ENCODE results near the gene C1orf56.
"Not testable (repeated sequence)": the region's sequence is repeated elsewhere in the genome, so short reads cannot be mapped to it uniquely, and the experiment has no call there.

C1orf56 gene

DNA sequence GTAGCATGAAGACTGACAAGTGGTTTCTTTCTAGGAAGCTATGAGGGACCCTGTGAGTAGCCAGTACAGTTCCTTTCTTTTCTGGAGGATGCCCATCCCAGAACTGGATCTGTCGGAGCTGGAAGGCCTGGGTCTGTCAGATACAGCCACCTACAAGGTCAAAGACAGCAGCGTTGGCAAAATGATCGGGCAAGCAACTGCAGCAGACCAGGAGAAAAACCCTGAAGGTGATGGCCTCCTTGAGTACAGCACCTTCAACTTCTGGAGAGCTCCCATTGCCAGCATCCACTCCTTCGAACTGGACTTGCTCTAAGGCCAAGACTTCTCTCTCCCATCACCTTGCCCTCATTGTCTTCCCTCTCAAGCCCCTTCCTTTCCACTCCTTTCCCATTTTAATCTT, 19.6 kb downstream of the C1orf56 start:
- peaks cover 11% of the 10 kb centered on the region for H3K36me3 ChIP-seq (ENCODE audit: control insufficient read depth, low read depth, low read length)
- no peaks in the 10 kb centered on the region for H3K27me3 ChIP-seq (ENCODE audit: control insufficient read depth, insufficient read depth, low read length)
- H3K9ac ChIP-seq (ENCODE audit: low read length), result no peak overlapping the region
- peaks cover 3% of the 10 kb centered on the region for H3K4me1 ChIP-seq (ENCODE audit: control insufficient read depth, low read depth, low read length)
- H3K27ac ChIP-seq (ENCODE audit: low read length), result no peak overlapping the region
- no peak overlapping the region for H3K4me3 ChIP-seq (ENCODE audit: low read length)
- no peaks in the 10 kb centered on the region for H3K9me3 ChIP-seq (ENCODE audit: control insufficient read depth, low read depth, low read length)

DNA sequence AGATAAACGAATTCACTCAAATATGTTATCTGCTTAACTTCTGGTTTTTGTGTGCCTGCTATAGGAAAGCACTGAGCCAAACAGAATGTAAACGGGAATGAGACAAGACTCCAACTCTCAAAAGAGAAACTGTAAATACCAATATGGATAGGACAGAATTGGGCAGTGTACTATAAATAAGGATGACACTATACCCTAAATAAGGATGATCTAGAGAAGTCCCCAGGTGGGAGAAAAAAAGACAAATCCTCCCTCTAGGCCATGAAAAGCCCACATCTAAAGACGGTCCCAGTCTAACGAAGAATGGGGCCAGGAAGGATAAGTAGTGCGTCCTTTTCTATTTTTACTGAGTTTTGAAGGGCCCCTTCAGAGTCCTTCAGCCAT, 21.5 kb downstream of the C1orf56 start:
- Histone ChIP-seq H3K4me1 (ENCODE audit: control insufficient read depth, low read depth, low read length) (no peaks in the 10 kb centered on the region), H3K27ac (ENCODE audit: low read length) (no peak overlapping the region), H3K9me3 (ENCODE audit: control insufficient read depth, low read depth, low read length) (no peaks in the 10 kb centered on the region), H3K27me3 (ENCODE audit: control insufficient read depth, insufficient read depth, low read length) (no peaks in the 10 kb centered on the region), H3K4me3 (ENCODE audit: low read length) (no peak overlapping the region), H3K9ac (ENCODE audit: low read length) (no peak overlapping the region), H3K36me3 (ENCODE audit: control insufficient read depth, low read depth, low read length) (peaks cover 11% of the 10 kb centered on the region)

DNA sequence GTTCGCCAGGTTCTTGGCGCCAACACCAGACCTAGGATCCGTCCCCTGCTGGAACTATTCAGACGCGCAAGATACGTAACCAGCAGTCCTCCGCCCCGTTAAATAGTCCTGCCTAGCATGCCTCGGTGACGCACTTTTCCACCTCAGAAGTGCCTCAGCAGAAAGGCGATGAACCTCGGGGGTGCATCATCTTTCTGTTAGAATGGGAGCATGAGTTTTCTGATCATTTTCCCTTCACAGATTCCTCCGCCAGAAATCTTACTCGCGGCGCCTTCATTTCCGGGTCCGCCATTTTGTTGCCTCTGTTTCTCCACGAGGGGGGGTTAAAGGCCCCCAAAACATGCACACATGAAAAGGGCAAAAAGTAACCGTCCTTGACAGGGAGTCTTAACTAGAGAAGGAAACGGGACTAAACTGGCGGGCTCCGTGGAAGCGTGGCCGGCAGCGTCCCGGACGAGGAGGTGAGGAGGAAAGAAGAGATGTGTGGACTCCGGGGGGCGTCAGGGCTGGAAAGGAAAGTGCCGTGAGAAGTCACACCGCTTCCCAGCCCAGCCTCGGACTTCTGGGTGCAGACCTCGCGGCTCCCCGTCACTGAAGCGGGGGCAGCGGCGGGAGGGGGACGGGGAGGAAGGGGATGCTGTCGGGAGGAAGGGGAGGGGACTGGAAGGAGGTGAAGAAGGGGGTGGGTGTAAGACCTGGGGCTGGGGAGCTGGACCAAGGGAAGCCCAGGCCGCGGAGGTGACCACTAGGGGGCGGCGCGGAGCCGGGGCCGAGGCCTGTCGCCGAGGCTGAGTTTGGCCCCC, 23.1 kb downstream of the C1orf56 start, which contains the start of gene GABPB2:
Gene GABPB2 (plus strand): TSS at position 288 of the 803 bp plus-strand sequence. CDS start 17,429 bp downstream, outside the sequence.
- Histone ChIP-seq H3K4me1 (ENCODE audit: control insufficient read depth, low read depth, low read length) (no peaks in the 10 kb centered on the region), H3K9me3 (ENCODE audit: control insufficient read depth, low read depth, low read length) (no peaks in the 10 kb centered on the region), H3K27me3 (ENCODE audit: control insufficient read depth, insufficient read depth, low read length) (no peaks in the 10 kb centered on the region), H3K36me3 (ENCODE audit: control insufficient read depth, low read depth, low read length) (peaks cover 11% of the 10 kb centered on the region), H3K4me3 (ENCODE audit: low read length) (peak within 1 kb of the TSS; percentile 85), H3K9ac (ENCODE audit: low read length) (peak within 1 kb of the TSS; percentile 94), H3K27ac (ENCODE audit: low read length) (peak within 1 kb of the TSS; percentile 92)

DNA sequence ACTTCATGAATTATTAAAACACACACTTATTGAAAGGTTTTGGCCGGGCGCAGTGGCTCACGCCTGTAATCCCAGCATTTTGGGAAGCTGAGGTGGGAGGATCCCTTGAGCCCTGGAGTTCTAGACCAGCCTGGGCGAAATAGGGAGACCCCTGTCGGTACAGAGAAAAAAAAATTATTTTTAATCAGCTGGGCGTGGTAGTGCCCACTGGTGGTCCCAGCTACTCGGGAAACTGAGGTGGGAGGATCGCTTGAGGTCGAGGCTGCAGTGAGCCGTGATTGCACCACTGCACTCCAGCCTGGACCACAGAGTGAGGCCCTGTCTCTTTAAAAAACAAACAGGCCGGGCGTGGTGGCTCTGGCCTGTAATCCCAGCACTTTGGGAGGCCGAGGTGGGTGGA, 24.7 kb downstream of the C1orf56 start:
- Histone ChIP-seq H3K4me1 (ENCODE audit: control insufficient read depth, low read depth, low read length) (no peaks in the 10 kb centered on the region), H3K9me3 (ENCODE audit: control insufficient read depth, low read depth, low read length) (no peaks in the 10 kb centered on the region), H3K4me3 (ENCODE audit: low read length) (no peak overlapping the region), H3K27ac (ENCODE audit: low read length) (no peak overlapping the region), H3K9ac (ENCODE audit: low read length) (no peak overlapping the region), H3K36me3 (ENCODE audit: control insufficient read depth, low read depth, low read length) (peaks cover 11% of the 10 kb centered on the region), H3K27me3 (ENCODE audit: control insufficient read depth, insufficient read depth, low read length) (no peaks in the 10 kb centered on the region)

DNA sequence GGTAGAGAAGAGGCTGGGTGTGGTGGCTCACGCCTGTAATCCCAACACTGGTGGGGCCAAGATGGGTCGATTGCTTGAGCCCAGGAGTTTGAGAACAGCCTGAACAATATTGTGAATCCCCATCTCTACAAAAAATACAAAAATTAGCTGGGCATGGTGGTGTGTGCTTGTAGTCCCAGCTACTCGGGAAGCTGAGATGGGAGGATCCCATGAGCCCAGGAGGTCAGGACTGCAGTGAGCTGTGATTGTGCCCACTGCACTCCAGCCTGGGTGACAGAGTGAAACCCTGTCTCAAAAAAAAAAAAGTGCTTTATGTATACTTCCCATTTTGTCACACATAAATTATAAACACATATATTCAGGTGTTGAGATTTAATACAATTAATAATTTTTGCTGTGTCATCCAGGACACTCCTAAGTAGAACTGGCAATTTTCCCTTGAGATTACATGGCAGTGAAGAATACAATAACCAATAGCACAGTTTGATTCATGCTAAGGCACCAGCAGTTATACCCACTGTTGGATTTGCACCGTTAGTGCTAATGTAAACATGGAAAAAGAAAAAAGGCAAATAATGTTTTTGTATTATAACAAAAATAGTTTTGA, 38.5 kb downstream of the C1orf56 start:
- Histone ChIP-seq H3K9me3 (ENCODE audit: control insufficient read depth, low read depth, low read length) (no peaks in the 10 kb centered on the region), H3K27ac (ENCODE audit: low read length) (no peak overlapping the region), H3K9ac (ENCODE audit: low read length) (no peak overlapping the region), H3K4me1 (ENCODE audit: control insufficient read depth, low read depth, low read length) (peaks cover 4% of the 10 kb centered on the region), H3K27me3 (ENCODE audit: control insufficient read depth, insufficient read depth, low read length) (no peaks in the 10 kb centered on the region), H3K36me3 (ENCODE audit: control insufficient read depth, low read depth, low read length) (no peaks in the 10 kb centered on the region), H3K4me3 (ENCODE audit: low read length) (no peak overlapping the region)

DNA sequence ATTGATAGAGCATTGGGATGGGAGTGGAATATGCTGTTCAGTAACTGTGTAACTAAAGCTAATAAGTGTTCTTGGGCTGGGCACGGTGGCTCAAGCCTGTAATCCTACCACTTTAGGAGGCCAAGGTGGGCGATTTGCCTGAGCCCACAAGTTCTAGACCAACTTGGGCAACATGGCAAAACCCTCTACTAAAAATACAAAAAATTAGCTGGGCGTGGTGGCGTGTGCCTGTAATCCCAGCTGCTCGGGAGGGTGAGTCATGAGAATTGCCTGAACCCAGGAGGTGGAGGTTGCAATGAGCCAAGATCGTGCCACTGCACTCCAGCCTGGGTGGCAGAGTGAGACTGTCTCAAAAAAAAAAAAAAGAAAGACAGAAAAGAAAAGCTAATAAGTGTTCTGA, 49.9 kb downstream of the C1orf56 start:
- H3K4me3 ChIP-seq (ENCODE audit: low read length); H3K27me3 ChIP-seq (ENCODE audit: control insufficient read depth, insufficient read depth, low read length); H3K27ac ChIP-seq (ENCODE audit: low read length); H3K9me3 ChIP-seq (ENCODE audit: control insufficient read depth, low read depth, low read length); H3K36me3 ChIP-seq (ENCODE audit: control insufficient read depth, low read depth, low read length); H3K4me1 ChIP-seq (ENCODE audit: control insufficient read depth, low read depth, low read length); H3K9ac ChIP-seq (ENCODE audit: low read length): not testable (repeated sequence)

DNA sequence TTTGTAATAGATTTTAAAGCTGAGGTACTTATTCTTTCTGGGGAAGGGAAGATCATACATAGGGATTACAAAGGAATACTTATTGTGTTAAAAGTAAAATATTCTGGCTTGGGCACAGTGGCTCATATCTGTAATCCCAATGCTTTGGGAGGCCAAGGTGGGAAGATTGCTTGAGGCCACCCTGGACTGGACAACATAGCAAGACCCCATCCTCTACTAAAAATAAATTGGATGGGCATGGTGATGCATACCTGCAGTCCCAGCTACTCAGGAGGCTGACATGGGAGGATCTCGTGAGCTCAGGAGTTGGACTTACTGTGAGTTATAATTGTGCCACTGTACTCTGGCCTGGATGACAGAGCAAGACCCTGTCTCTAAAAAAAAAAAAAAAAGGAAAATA, 50.6 kb downstream of the C1orf56 start:
- H3K27me3 ChIP-seq (ENCODE audit: control insufficient read depth, insufficient read depth, low read length), result no peaks in the 10 kb centered on the region

More for the DNA sequence above, 50.6 kb downstream of the C1orf56 start:
- Histone ChIP-seq H3K9ac (ENCODE audit: low read length) (no peak overlapping the region), H3K36me3 (ENCODE audit: control insufficient read depth, low read depth, low read length) (no peaks in the 10 kb centered on the region), H3K27ac (ENCODE audit: low read length) (no peak overlapping the region), H3K4me3 (ENCODE audit: low read length) (no peak overlapping the region), H3K4me1 (ENCODE audit: control insufficient read depth, low read depth, low read length) (no peaks in the 10 kb centered on the region), H3K9me3 (ENCODE audit: control insufficient read depth, low read depth, low read length) (no peaks in the 10 kb centered on the region)

Measured in iPS-18a (cell line).